Vagina (tissue), 2 donors: Measurements from ENCODE around the gene DYSF. TPM values are rescaled to one million over a fixed set of nuclear protein-coding genes. Genes with fewer than 3 reads are reported as not detected.
A peak's percentile ranks its signal among the peaks of the same experiment; 100 is the strongest.

Experiments
- DNase-seq, 2 donors: peaks; one replicate each; pipeline ENCODE4 v3.0.0-alpha.2; 2017; ENCODE audit errors: extremely low spot score in 2 of 2
- H3K27ac ChIP-seq: fragments of 200-600 bp; sonication (generic); one replicate; pipeline ENCODE4 v1.5.1; 2019
- H3K27me3 ChIP-seq: fragments of 200-600 bp; sonication (generic); one replicate; pipeline ENCODE4 v1.5.1; 2019
- H3K36me3 ChIP-seq, 2 donors: fragments of 200-600 bp; sonication (generic); one replicate each; pipeline ENCODE4 v1.5.1; 2017 to 2019
- H3K4me1 ChIP-seq: fragments of 200-600 bp; sonication (generic); one replicate; pipeline ENCODE4 v1.5.1; 2019
- H3K4me3 ChIP-seq, 2 donors: fragments of 200-600 bp; sonication (generic); 1 replicate in 1 of 2; 2 replicates in 1 of 2; pipeline ENCODE4 v1.5.1; 2016 to 2019
- H3K9me3 ChIP-seq: fragments of 200-600 bp; sonication (generic); one replicate; pipeline ENCODE4 v1.5.1; 2019
- POLR2A ChIP-seq, 2 donors: fragments of 450-650 bp; IDR thresholded peaks; one replicate each; pipeline ENCODE4 v1.6.1; 2017; ENCODE audit warnings: antibody characterized with exemption in 2 of 2, mild to moderate bottlenecking in 2 of 2, moderate library complexity in 2 of 2
- POLR2AphosphoS5 ChIP-seq, 2 donors: sonication (generic); formaldehyde crosslinking; IDR thresholded peaks; one replicate each; pipeline ENCODE4 v1.9.0; 2017; ENCODE audit warnings: antibody characterized with exemption in 2 of 2, mild to moderate bottlenecking in 2 of 2, low read depth in 1 of 2; ENCODE audit not compliant: insufficient read depth in 1 of 2
- intact Hi-C: fragments of 100-400 bp; cut with DNase I; formaldehyde crosslinking; loops from one replicate; pipeline ENCODE4 v1.15.1; 2023
- total RNA-seq: library from RNA; depleted of rRNA; stranded (reverse); fragments of >200 nt; gene quantifications from one replicate; pipeline ENCODE4 v1.2.3, GENCODE V29; 2016
- TF ChIP-seq, protein P1 (sequence below), 3 experiments: fragments of 450-650 bp in 2 of 3; fragments of 200-600 bp in 1 of 3; sonication (generic) in 1 of 3; IDR thresholded peaks; one replicate each; pipeline ENCODE4 v1.5.1; 2017 to 2019; ENCODE audit warnings: antibody characterized with exemption in 3 of 3, mild to moderate bottlenecking in 2 of 3, moderate library complexity in 2 of 3

DYSF gene
- total RNA-seq, 1 donor from 2014 or later = 10.1 TPM

DNA sequence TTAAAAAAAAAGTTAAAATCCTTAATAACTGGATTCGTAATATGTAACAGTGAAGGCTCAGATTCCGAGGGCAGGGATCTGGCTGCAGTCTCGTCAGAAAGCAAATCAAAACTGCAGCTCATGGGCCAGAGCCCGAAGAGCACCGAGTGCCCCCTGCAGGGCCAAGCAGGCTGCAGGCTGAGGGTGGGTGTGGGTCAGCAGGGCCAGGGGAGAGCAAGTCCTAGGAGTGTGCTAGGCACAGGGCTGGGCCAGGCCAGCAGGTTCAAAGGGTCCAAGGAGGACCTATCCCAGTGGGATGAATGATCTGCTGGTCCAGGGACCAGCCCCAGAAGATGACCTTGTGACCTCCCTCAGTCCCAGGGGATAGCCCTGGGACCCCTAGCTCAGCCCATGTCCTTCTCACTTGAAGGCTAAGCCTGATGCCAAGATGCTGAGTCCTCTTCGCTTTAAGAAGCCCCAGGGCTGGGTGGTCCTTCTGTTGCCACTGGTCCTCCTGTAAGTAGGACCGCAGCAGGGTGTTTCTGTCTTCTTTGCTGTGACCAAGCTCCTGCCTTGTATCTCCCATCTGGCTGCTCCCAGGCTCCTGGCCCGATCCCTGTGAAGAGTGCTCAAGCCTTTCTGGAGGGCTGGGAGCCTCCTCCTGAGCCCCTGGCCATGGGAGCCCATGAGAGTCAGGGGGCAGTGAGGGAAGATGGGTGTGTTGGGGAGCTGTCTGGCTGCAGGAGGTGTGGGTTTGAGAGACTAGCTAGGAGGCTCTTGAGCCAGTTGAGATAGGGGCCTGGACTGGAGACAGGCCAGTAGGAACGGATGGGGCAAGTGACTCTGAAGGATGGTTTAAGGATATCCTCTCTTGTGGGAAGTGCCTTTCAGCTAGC lies 150.7 kb downstream of the DYSF start:
- Histone ChIP-seq H3K4me3 (no peak overlapping the region), H3K27me3 (no peaks in the 10 kb centered on the region), H3K9me3 (no peaks in the 10 kb centered on the region), H3K36me3 (no peaks in the 10 kb centered on the region), H3K4me1 (peaks cover 19% of the 10 kb centered on the region), H3K27ac (no peak overlapping the region)
- no peak for TF ChIP-seq POLR2AphosphoS5 (IDR thresholded peaks at IDR 0.05; ENCODE audit: insufficient read depth in 1 of 2, low read depth in 1 of 2)
- TF ChIP-seq, protein P1, sequence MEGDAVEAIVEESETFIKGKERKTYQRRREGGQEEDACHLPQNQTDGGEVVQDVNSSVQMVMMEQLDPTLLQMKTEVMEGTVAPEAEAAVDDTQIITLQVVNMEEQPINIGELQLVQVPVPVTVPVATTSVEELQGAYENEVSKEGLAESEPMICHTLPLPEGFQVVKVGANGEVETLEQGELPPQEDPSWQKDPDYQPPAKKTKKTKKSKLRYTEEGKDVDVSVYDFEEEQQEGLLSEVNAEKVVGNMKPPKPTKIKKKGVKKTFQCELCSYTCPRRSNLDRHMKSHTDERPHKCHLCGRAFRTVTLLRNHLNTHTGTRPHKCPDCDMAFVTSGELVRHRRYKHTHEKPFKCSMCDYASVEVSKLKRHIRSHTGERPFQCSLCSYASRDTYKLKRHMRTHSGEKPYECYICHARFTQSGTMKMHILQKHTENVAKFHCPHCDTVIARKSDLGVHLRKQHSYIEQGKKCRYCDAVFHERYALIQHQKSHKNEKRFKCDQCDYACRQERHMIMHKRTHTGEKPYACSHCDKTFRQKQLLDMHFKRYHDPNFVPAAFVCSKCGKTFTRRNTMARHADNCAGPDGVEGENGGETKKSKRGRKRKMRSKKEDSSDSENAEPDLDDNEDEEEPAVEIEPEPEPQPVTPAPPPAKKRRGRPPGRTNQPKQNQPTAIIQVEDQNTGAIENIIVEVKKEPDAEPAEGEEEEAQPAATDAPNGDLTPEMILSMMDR (IDR thresholded peaks at IDR 0.05) = no peak
- TF ChIP-seq POLR2A (IDR thresholded peaks at IDR 0.05) = no peak
- intact Hi-C loops = no loop called here
- peak in 1 of 2 donors; percentile 79 for DNase-seq

DNA sequence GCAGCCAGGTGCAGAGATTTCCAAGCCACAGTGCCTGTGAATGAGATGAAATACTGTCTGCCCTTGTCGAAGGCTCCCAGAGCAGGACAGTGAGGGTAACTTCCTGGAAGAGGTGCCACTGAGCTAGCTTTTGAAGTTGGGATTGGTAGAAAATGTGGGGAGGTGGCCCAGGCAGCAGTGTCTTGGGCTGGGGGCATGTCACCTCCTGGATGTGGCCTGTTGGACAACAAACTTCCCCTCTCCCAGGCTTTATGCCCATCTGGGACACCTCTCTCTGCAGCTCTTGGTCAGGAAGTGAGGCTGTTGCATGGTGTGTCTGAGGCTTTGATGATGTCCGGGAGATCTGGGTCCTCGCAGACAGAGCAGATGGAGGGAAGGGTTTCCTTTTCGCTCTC lies 151.4 kb downstream of the DYSF start:
- H3K9me3 ChIP-seq = no peaks in the 10 kb centered on the region
- peak in 1 of 2 donors; percentile 64 for DNase-seq
- no peak overlapping the region for H3K27ac ChIP-seq
- no peaks in the 10 kb centered on the region for H3K27me3 ChIP-seq
- H3K4me1 ChIP-seq = peaks cover 19% of the 10 kb centered on the region
- H3K4me3 ChIP-seq = no peak overlapping the region
- TF ChIP-seq, protein P1 (IDR thresholded peaks at IDR 0.05) = no peak
- TF ChIP-seq POLR2A (IDR thresholded peaks at IDR 0.05) (no peak), POLR2AphosphoS5 (IDR thresholded peaks at IDR 0.05; ENCODE audit: insufficient read depth in 1 of 2, low read depth in 1 of 2) (no peak)
- no peaks in the 10 kb centered on the region for H3K36me3 ChIP-seq
- intact Hi-C loops = no loop called here

DNA sequence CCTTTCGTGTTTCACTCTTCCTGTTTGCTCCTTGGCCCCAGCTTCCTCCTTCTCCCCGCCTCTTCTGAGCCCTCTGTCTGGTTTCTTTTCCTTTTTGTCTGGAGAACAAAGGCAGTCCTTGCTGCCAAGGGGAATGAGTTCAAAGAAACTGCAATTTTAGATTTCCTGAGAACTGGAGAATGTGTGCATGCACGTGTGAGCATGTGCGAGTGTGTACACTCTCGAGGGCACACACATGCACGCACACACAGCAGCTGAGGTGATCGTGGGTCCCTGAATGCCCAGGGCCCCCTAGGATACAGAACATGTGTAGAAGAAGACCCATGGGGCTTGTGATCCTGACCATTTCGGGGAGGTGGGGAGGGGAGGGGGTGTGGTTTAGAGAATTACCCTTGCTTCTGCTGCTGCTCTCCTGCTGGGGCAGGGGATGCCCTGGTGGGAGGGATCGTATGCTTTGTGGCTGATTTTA lies 151.8 kb downstream of the DYSF start:
- Histone ChIP-seq H3K36me3 (no peaks in the 10 kb centered on the region), H3K4me1 (peaks cover 19% of the 10 kb centered on the region), H3K9me3 (no peaks in the 10 kb centered on the region), H3K27me3 (no peaks in the 10 kb centered on the region), H3K4me3 (no peak overlapping the region), H3K27ac (no peak overlapping the region)
- TF ChIP-seq POLR2A (IDR thresholded peaks at IDR 0.05) (no peak), POLR2AphosphoS5 (IDR thresholded peaks at IDR 0.05; ENCODE audit: insufficient read depth in 1 of 2, low read depth in 1 of 2) (no peak)
- TF ChIP-seq, protein P1 (IDR thresholded peaks at IDR 0.05) = no peak
- peak in 1 of 2 donors; percentile 62 for DNase-seq
- intact Hi-C loops = no loop called here

DNA sequence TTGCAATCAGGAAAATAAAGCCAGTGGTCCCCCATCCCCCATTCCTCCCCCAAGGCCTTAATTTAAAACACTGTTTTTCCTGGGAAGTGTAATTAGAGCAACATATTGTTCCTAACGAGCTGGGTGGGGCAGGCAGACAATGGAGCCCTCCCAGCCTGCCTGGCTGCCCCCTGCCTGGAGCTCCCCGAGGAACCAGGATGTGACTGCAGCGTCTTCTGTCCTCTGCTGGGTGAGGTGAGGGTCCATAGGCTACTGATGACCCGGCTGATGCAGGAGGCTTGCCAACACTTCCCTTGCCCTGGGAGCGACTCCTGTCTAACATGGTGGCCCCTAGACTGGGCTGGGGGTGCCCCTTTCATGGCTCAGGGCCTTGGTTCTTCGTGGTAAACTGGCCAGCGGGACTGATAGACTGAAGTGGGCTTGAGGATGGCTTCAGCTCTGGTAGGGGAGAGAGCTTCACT lies 152.4 kb downstream of the DYSF start:
- TF ChIP-seq, protein P1 (IDR thresholded peaks at IDR 0.05) = no peak
- no peak for TF ChIP-seq POLR2A (IDR thresholded peaks at IDR 0.05)
- TF ChIP-seq POLR2AphosphoS5 (IDR thresholded peaks at IDR 0.05; ENCODE audit: insufficient read depth in 1 of 2, low read depth in 1 of 2) = no peak
- peak; percentile 75 to 81 for DNase-seq
- Histone ChIP-seq H3K27ac (no peak overlapping the region), H3K4me3 (no peak overlapping the region), H3K4me1 (peaks cover 19% of the 10 kb centered on the region), H3K27me3 (no peaks in the 10 kb centered on the region), H3K9me3 (no peaks in the 10 kb centered on the region), H3K36me3 (no peaks in the 10 kb centered on the region)
- intact Hi-C loops = no loop called here

DNA sequence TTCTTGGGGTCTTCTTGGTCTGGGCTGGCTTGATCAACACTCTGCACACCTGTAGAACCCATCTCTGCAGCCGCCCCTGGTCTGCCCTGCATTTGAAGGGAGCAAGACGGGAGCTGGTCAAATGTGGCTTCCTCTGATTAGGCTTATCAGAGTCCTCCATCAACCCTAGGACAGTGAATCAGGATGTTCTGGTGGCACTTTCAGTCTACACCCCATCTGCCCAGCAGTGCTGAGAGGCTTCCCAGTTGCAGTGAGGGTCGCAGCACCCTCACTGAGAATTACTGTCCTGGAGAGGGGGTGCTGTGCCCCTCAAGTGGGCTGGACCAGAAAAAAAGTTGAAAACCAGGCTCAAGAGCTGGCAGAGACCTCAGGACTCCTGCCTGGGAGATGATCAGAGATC lies 152.9 kb downstream of the DYSF start:
- DNase-seq = peak; percentile 65 to 70
- peaks cover 19% of the 10 kb centered on the region for H3K4me1 ChIP-seq
- no peak overlapping the region for H3K4me3 ChIP-seq
- no peak overlapping the region for H3K27ac ChIP-seq
- H3K36me3 ChIP-seq = no peaks in the 10 kb centered on the region
- no peaks in the 10 kb centered on the region for H3K9me3 ChIP-seq
- TF ChIP-seq, protein P1 (IDR thresholded peaks at IDR 0.05) = no peak
- TF ChIP-seq POLR2A (IDR thresholded peaks at IDR 0.05) = no peak
- TF ChIP-seq POLR2AphosphoS5 (IDR thresholded peaks at IDR 0.05; ENCODE audit: insufficient read depth in 1 of 2, low read depth in 1 of 2) = no peak
- intact Hi-C loops = no loop called here
- no peaks in the 10 kb centered on the region for H3K27me3 ChIP-seq
